Measurements from ENCODE around the gene ACOXL.

ACOXL gene

DNA sequence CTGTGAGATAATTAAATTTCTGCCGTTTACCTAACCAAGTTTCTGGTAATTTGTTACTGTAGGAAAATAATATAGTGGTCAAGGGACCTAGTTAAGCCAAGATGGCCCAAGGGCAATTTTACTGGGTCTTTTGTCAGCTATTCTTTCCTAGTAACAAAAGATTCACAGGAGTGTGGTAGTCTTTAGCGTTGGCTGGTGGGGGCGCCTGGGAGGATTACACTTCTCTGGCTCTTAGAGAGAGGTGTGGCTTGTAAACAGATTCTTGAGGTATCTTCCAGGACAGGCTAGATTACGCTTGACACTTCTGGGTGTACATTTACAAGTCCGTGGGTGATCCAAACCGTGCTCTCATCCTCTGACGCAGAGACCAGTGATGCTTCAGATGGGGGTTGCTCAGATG is 3.3 kb upstream of the ACOXL start:
- TF ChIP-seq, protein P1, sequence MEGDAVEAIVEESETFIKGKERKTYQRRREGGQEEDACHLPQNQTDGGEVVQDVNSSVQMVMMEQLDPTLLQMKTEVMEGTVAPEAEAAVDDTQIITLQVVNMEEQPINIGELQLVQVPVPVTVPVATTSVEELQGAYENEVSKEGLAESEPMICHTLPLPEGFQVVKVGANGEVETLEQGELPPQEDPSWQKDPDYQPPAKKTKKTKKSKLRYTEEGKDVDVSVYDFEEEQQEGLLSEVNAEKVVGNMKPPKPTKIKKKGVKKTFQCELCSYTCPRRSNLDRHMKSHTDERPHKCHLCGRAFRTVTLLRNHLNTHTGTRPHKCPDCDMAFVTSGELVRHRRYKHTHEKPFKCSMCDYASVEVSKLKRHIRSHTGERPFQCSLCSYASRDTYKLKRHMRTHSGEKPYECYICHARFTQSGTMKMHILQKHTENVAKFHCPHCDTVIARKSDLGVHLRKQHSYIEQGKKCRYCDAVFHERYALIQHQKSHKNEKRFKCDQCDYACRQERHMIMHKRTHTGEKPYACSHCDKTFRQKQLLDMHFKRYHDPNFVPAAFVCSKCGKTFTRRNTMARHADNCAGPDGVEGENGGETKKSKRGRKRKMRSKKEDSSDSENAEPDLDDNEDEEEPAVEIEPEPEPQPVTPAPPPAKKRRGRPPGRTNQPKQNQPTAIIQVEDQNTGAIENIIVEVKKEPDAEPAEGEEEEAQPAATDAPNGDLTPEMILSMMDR (IDR thresholded peaks at IDR 0.05): no peak

DNA sequence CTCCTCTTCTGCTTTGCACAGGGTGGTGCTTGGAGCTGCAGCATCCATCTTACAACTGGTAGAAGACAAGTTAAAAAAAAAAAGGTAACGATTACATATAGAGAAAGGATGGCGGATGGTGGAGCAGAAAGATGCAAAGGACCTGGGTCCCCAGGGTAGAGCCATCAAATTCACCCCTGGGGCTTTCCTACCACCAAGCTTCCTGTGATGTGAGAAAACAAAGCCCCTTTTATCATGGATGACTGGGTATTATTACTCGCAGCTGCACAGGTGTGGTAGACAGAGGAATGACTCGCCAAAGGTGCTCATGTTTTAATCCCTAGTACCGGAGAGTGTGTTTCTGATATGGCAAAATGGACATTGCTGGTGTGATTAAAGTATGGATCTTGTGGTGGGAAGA is 1.3 kb upstream of the ACOXL start:
- TF ChIP-seq, protein P1 (IDR thresholded peaks at IDR 0.05): no peak

DNA sequence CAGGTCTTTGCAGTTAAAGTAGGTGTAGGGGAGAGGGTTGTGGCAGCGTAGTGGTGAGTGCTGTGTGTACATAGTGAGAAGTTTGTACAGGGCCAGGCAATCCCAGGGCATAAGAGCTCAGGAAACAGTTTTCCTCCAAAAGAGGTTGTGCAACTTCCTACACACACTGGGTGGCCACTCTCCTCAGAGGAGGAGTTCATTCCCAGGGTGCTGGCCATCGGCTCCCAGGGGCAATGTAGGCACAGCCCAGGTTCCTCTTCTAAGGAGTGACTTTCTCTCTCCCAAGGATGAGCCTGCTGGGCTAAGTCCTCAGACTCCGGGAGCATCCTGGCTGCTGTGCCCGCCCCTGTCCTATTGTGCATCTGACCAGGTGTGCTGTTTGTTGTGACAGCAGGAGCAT is 3.0 kb downstream of the ACOXL start:
- TF ChIP-seq, protein P1 (IDR thresholded peaks at IDR 0.05): no peak

DNA sequence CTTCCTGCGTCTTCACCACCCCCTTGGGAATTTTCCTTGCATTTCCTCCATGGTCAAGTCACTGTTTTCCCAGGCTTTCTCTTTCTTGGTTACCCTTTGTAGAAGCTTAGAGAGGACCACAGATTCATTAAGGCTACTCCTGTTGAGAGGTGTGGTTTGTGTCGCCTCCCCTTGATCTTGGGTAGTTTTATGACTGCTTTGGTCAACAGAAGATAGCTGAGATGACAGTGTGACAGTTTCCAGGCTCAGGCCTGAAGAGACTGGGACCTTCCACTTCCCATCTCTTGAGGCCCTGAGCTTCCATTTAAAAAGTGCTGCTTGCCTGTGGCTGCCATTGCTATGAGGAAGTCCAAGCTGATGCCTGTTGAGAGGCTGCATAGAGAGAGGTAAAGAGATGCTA is 5.4 kb downstream of the ACOXL start:
- TF ChIP-seq, protein P1 (IDR thresholded peaks at IDR 0.05): no peak

DNA sequence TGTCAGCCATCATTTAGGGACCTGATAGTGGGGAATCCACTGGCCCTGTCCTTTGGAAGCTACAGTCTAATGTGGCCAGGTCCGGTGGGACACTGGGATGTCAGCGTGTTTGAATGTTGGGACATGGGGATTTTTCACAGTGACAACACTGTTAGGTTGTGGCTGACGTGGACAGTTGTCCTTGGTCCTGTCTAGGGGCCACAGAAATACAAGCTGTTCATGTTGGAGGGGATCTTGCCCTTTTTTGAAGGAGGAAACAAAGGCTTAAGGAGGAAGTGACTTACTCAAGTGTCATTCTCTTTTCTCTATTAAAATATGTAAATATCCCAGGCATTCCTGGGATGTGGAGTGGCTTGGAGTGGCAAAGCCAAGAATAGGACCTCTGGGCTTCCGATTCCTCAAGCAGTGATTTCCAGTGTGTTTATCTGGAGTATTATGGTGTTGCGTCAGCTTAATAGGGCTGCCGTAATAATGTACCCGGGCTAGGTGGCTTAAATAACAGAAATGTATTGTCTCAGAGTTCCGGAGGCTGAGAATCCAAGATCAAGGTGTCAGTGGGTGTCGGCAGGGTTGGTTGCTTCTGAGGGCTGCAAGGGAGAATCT is 8.5 kb downstream of the ACOXL start:
- TF ChIP-seq, protein P1 (IDR thresholded peaks at IDR 0.05): no peak

DNA sequence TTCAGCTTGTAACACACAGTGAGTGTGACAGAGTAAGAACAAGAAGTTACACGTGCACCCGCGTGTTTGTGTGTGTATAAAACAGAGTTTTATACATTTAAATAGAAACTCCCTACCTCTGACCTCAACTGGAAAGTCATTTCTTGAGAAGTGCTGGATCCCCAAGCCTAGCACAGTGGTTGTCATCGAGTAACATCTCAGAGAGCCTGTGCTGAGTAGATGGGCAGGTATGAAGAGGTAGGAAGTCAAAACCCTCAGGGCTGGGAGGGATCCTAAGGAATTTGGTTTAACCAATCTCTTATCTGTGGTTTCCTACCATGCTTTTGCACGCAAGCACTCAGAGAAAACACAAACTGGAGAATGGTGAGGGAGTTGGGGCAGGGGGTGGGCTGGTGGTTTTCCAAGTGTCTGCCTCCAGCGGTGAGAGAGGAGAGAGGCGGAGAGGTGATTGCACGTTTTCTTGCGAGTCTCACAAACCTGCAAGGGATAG is 9.2 kb downstream of the ACOXL start:
- TF ChIP-seq, protein P1 (IDR thresholded peaks at IDR 0.05): no peak

DNA sequence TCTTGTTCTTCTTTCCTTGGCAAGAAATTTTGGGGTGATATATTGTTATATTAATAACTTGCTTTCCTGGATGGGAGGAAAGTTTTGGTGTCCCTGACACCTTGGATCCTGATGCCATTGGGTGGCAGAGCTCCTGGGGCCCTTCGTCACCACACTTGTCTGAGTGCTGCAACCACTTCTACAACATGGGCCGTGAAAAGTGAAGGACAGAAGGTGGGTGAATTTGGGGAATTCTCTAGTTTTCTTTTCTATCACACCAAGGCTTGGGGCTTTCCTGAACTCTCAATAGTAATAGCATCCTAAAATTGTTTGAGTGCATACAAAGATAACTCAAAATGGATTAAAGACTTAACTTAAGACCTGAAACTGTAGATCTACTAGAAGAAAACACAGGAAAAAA is 10.0 kb downstream of the ACOXL start:
- TF ChIP-seq, protein P1 (IDR thresholded peaks at IDR 0.05): no peak

DNA sequence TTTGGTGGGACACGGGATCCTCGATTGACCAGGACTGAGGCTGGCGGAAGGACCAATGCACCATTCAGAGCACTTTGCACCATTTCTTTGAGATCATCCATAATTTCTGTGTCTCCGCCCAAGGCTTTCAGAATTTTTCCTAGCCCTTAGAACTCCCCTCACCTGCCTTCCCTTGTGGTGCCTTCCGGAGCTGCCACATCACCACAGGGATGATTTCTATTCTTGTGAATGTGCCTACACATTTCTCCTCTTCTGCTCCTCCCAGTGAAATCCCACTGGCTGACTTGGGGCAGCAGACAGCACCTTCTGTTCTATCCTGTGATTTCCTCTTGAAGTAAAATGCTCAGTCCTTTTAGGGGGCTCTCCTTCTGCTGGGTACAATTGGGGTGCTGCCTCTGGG is 11.2 kb downstream of the ACOXL start:
- TF ChIP-seq, protein P1 (IDR thresholded peaks at IDR 0.05): no peak

Data from LNCAP (cell line).